NCI-H146 treated with DMSO at 0.1 percent for 48 hours (cell line): ENCODE measurements around the gene SLC44A3.
A peak's percentile ranks its signal among the peaks of the same experiment; 100 is the strongest.
"Not testable (repeated sequence)": the region's sequence is repeated elsewhere in the genome, so short reads cannot be mapped to it uniquely, and the experiment has no call there.

Source experiments
- DNase-seq: peaks from one replicate; lab custom pipeline; 2025; ENCODE audit not compliant: unreplicated experiment; lab: John Stamatoyannopoulos, UW

The SLC44A3 gene

GRCh38 chr1:94832931-94833585, 12.9 kb downstream of the SLC44A3 start:
- no peak for DNase-seq

- DNase-seq = no peak
Observed at GRCh38 chr1:94836891-94837290, 16.7 kb downstream of the SLC44A3 start.

DNA sequence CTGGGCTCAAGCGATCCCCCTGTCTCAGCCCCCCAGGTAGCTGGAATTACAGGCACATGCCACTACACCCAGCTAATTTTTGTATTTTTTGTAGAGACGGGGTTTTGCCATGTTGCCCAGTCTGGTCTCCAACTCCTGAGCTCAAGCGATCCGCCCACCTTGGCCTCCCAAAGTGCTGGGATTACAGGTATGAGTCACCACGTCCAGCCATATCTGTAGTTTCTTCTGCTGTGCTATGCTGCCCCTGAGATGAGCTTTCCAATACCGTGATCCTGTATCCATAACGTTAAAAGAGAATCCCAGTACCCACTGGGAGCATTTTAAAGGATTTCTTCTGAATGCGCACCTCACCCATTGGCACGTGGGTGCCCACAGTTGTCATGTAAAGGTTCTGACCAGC, 20.2 kb downstream of the SLC44A3 start:
- DNase-seq = not testable (repeated sequence)

- no peak for DNase-seq
Observed at GRCh38 chr1:94840808-94841207, 20.7 kb downstream of the SLC44A3 start.

DNA sequence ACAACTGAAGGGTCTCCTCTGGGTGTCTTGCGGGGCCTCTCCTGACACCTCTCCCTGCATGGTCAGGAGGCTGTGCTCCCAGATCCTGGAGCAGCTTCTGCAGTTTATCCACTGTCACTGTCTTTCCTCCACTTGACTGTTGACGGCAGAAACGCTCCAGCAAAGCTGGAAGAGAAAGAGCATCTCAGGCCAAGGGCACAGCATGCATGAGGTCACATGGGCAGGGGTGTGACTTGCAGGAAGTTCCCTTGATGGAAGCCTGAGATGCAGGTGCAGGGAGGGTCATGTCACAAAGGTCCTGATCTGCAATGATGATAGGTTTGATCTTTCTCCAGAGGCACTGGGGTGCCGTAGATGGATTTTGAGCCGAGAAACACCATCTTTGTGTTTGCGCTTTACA, 23.3 kb downstream of the SLC44A3 start:
- no peak for DNase-seq

- DNase-seq = no peak
Observed at GRCh38 chr1:94843846-94844245, 23.7 kb downstream of the SLC44A3 start.

DNA sequence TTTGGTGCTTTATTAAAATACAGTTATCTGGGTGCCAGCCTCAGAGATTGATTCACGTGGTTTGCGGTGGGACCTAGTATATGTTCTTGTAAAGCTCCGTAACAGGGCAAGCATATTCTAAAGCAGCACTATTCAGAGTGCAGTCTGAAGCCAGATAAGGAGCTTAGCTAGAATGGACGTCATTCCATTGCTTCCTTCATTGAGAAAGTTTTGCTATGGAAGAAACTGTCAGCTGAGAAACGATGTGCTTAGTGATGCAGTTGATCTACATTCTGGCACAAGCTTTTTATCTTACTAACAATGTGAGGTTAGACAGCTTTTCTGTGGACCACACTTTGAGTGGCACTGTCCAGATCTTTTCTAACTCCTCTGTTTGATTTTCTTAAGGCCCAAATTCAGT, 26.2 kb downstream of the SLC44A3 start:
- DNase-seq = no peak

DNA sequence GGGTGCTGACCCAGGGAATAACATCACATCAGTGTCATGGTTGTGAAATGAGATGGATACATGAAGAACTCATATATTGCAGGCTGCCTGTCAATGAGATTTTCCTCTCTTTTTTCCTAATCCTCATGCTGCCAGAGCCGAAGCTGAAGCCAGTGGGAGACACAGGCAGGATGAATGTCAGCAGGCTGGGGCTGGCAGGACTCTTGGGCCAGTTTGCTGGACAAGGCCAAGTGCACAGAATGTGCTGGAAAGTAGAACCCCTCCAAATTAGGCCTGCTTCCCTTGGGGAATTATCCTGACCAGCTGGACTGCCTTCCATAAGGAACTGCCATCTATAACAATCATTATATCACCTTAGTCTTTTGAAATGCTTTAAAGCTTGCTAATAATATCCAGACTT, 31.4 kb downstream of the SLC44A3 start:
- DNase-seq = no peak

DNA sequence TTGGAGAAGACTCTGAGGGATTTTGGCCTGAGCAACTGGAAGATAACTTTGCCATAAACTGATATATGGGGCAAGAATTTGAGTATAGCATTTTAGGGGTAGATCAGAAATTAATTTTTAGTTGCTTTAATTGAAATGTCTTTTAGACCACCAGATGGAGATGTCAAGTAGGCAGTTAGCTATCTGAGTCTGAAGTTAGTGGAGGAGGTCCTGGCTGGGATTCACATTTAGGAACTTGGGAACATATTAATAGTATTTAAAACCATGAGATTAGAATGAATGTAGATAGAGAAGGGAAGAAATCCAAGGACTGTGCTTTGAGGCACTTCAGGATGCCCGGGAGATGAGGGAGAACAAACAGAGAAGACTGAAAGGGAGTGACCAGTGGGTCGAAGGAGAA, 32.6 kb downstream of the SLC44A3 start:
- DNase-seq = no peak

DNA sequence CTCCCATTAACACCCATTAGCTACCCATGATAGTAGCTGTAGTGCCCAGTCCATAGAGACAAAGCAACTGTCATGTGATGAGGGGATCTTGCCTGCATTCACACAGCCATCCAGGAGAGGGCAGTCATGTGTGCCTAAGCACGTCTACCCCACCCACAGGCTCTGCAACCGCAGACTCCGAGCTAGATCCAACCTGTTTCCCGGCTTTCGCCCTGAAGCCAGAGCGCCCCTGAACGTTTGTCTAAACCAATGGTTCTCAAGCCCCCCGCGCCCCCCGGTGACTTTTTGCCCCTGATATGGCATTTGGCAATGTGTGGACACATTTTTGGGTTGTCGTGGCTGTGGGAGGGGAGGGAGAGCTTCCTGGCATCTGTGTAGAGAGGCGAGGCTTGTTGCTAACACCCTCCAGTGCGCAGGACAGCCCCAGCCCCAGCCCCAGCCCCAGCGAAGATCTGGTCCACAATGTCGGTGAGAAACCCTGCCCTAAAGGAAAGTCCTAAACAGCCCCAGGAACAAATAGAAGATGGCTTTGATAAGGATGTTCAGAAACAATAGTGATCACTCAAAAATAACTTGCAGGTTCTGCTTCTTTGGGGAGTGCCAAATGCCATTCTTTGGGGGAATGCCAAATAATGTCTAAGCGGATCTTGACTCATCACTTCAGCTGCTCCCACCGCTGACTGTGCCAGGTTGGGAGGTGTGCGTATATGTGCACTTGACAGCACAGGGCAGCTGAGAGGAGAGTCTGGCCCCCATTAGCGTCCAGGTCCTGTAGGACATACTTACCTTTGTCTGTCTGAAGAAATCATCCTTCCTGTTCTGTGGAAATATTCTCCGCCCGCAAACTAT, 34.5 kb downstream of the SLC44A3 start:
- peak; percentile 77 for DNase-seq

DNA sequence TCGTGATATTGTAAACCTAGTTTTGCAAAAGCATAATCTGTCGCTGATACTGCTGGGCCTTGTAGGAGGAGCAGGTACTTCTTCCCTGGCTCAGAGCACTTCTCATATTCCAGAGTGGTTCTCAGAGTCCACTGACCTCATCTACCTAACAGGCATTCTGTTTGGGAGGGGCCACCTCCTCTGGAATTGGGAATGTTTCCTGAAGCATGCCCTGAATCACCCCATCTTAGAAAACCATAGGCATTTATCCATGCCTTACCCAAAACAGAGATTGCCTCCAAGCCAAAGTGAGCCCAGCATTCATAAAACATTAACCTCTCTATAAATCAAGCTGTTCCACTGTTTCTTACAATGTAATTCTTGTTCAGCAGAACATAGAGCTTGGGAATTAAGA, 35.1 kb downstream of the SLC44A3 start:
- DNase-seq = no peak

- no peak for DNase-seq
Observed at GRCh38 chr1:94856004-94856403, 35.8 kb downstream of the SLC44A3 start.

DNA sequence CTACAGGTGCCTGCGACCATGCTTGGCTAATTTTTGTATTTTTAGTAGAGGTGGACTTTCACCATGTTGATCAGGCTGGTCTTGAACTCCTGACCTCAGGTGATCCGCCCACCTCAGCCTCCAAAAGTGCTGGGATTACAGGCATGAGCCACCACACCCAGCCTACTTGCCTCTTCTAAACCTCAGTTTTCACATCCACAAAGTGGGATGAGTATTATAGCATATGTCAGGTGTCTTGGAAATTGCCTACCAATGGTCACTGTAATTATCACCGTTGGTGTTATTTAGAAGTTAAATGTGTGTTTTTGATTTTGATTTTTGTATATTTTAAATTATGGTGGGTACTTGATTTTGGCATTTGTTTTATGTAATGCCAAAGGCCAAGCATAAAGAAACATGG, 36.7 kb downstream of the SLC44A3 start:
- no peak for DNase-seq

DNA sequence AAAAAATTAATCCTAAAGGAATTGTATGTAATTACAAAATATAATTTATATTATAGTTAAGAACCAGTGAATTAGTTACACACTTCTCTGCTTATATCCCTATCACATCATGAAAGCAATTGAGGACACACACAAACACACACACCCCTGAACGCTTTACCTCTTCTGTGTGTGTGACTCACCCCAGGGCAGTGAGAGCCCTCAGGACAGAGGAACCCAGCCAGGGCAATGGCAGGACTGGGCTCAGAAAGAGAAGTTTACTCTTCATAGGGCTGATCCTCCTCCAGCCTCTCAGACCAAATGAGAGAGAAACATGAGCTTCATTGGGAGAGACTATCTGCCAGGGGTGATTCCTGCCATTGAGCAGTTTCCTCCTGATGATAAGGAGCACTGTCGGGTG, 38.1 kb downstream of the SLC44A3 start:
- no peak for DNase-seq

DNA sequence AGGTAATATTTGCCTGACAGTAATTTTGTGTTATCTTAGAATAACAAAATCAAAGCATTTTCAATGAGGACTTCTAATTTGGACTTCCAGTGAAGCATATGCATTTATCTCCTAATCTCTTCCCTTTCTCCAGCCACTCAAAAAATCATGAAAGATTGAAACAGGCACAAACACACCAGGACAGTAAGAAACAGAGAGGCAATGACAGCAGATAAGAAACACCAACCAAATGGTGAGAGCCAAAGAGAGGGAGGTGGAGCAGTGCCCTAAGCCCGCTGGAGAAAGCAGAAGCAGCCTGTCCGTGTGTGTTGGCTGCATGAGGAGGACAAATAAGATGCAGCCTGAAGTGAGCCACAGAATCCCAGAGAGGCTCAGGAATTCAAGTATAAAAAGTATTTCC, 39.0 kb downstream of the SLC44A3 start:
- DNase-seq = no peak

DNA sequence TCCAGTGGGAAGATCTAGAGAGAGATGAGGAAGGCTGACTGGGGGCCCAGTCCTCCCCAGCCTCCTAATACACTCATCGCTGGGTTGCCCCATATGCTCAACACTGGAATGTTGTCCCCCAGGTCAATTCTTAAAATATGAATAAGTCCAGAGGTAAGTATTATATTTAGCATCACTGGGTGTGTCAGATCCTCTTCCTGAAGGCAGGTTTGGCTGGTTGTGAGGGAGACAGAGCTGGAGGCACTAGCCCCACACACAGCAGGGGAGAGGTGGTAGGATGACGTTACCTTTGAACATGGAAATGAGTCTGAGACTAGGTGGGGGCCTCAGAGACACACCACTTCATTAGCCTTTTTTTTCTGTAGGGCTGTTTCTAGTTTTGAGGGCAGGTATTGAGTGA, 42.6 kb downstream of the SLC44A3 start:
- DNase-seq = no peak

DNA sequence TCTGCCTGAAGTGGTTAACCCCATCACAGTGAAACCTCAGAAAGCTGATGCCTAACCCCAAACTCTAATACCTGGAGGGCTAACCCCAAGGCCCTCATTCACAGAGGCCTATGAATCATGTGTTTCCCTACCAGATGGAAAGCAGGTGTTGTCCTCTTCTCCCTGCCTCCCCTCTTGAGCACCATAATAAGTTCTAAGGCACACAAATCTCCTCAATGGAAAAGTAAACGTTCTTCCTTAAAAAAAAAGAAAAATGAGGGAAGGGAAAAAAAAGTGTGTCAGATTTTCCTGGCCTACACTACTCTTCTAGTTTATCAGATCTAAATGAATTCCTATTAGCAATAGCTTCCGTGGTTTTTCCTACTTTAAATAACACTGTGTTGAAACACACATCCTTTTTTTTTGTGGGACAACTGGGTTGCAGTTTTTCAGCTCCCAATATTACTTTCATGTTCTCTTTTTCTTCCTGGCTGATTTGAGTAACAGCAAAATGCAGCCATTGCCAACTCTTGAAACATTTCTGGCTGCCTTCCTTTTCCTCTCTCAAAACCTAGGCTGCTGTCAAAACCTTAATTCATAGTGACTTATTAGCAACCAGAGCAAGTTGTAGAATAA, 43.2 kb downstream of the SLC44A3 start:
- peak; percentile 27 for DNase-seq

- DNase-seq = no peak
Observed at GRCh38 chr1:94863919-94864318, 43.8 kb downstream of the SLC44A3 start.

DNA sequence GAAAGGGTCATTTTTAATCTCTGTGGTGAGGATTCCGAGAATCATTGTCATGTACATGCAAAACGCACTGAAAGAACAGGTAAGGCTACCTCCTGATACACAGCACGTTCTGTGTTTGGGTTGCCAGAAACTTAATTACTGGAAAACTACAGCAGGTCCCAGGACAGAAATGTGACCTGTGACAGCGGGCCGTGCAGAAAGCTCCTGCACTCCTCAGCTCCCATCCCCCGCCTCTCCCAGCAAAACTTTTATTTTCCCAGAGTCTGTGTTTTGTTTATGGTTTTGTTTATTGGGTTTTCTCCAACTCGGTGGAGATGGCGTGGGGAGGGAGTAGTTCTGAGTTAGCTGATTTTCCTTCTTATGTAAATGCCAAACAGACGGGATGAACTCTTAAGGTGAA, 44.7 kb downstream of the SLC44A3 start:
- no peak for DNase-seq

- DNase-seq = no peak
Observed at GRCh38 chr1:94865360-94865759, 45.2 kb downstream of the SLC44A3 start.

DNA sequence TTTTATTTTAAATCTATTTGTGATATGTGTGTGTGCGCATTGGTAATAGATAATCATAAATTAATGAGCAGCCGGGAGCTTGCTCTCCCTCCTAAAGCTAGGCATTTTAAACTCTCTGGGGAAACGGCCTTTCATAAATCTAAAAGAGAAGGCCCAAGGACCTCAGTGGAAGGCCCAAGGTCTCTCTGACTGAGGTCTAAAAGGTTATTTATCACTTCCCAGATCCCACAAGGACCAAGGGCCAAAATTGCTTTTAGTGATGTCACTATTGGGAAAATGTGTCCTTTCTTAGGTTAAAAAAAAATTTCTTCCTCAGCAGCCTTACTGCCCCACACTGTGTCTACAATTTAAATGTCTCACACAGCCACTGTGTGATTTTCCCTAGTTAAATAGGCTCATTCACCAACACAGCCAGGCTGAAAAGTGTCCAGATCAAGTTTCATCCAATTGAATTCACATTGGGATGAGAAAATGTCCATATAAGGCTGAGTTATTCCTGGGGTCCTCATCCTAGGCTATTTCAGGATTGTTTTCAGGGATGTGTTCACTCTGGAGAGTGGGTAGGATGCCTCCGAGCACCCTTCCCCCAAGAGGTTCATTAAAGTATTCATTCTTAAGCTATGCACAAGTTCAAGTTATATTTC, 46.1 kb downstream of the SLC44A3 start:
- DNase-seq = peak; percentile 75

GRCh38 chr1:94871031-94871430, 50.9 kb downstream of the SLC44A3 start:
- no peak for DNase-seq
